WTC11 (cell line): ENCODE measurements around the gene TRIM25. TPM values are rescaled to one million over a fixed set of nuclear protein-coding genes. Genes with fewer than 3 reads are reported as not detected.

Experiments used
- ATAC-seq: fragments of 200-7000 bp; cut with Tn5 transposase; 2 replicates; pipeline ENCODE4 v1.10.0; 2021; ENCODE audit warnings: mild to moderate bottlenecking, moderate library complexity
- CTCF ChIA-PET: fragments of 300-600 bp; sonication (Branson Sonifier 250); formaldehyde crosslinking; loops from one replicate; lab custom pipeline; 2021; ENCODE audit warnings: antibody characterized with exemption; lab: Charles Lee
- POLR2A ChIA-PET: fragments of 350-600 bp; sonication (Branson Sonifier 250); formaldehyde crosslinking; loops from one replicate; lab custom pipeline; 2021; ENCODE audit warnings: antibody characterized with exemption; lab: Charles Lee
- DNase-seq: peaks from one replicate; pipeline ENCODE4 v3.0.0; 2021; ENCODE audit warnings: low spot score
- H3K27ac Mint-ChIP-seq: 2 replicates; pipeline ENCODE4 v1.8.0; 2021; ENCODE audit warnings: mixed read lengths
- H3K27me3 Mint-ChIP-seq: 2 replicates; pipeline ENCODE4 v1.8.0; 2021; ENCODE audit warnings: low read depth, mild to moderate bottlenecking, moderate library complexity, mixed read lengths
- H3K36me3 Mint-ChIP-seq: 2 replicates; pipeline ENCODE4 v1.8.0; 2021; ENCODE audit warnings: mixed read lengths
- H3K4me1 Mint-ChIP-seq: 2 replicates; pipeline ENCODE4 v1.8.0; 2022; ENCODE audit warnings: mixed read lengths
- H3K4me3 Mint-ChIP-seq: 2 replicates; pipeline ENCODE4 v1.8.0; 2021; ENCODE audit warnings: mild to moderate bottlenecking, moderate library complexity, mixed read lengths
- H3K9me3 Mint-ChIP-seq: 2 replicates; pipeline ENCODE4 v1.8.0; 2021; ENCODE audit warnings: mixed read lengths
- ETV6 ChIP-seq: sonication (generic); formaldehyde crosslinking; IDR thresholded peaks from 2 replicates; pipeline ENCODE4 v1.8.1; 2022; ENCODE audit warnings: mild to moderate bottlenecking, missing genetic modification reagents
- HMGXB4 ChIP-seq: sonication (generic); formaldehyde crosslinking; IDR thresholded peaks from 2 replicates; pipeline ENCODE4 v1.8.1; 2023; ENCODE audit warnings: mild to moderate bottlenecking, moderate library complexity, missing genetic modification reagents
- JAZF1 ChIP-seq: fragments of 250-450 bp; sonication (Bioruptor Pico); IDR thresholded peaks from 2 replicates; pipeline ENCODE4 v1.9.0; 2021; ENCODE audit warnings: moderate library complexity, mild to moderate bottlenecking, inconsistent platforms
- MXD4 ChIP-seq: fragments of 250-450 bp; sonication (Bioruptor Pico); IDR thresholded peaks from 2 replicates; pipeline ENCODE4 v1.8.0; 2021; ENCODE audit warnings: mild to moderate bottlenecking, moderate library complexity, borderline replicate concordance
- NFATC4 ChIP-seq: fragments of 250-450 bp; sonication (Bioruptor Pico); IDR thresholded peaks from 2 replicates; pipeline ENCODE4 v1.9.0; 2021; ENCODE audit warnings: mild to moderate bottlenecking
- NFYB ChIP-seq: sonication (generic); formaldehyde crosslinking; conservative IDR thresholded peaks from 2 replicates; pipeline ENCODE4 v1.8.0; 2022; ENCODE audit warnings: low read depth, missing genetic modification reagents
- NR1H2 ChIP-seq: sonication (generic); formaldehyde crosslinking; IDR thresholded peaks from 2 replicates; pipeline ENCODE4 v1.9.0; 2021; ENCODE audit warnings: mild to moderate bottlenecking, moderate library complexity, missing genetic modification reagents
- NR2C2 ChIP-seq: sonication (generic); formaldehyde crosslinking; IDR thresholded peaks from 2 replicates; pipeline ENCODE4 v1.8.0; 2022; ENCODE audit warnings: mild to moderate bottlenecking, missing genetic modification reagents
- PRDM15 ChIP-seq: sonication (generic); formaldehyde crosslinking; IDR thresholded peaks from 2 replicates; pipeline ENCODE4 v1.8.0; 2022; ENCODE audit warnings: missing genetic modification reagents
- SMAD3 ChIP-seq: sonication (generic); formaldehyde crosslinking; IDR thresholded peaks from 2 replicates; pipeline ENCODE4 v1.8.0; 2022; ENCODE audit warnings: missing genetic modification reagents, mild to moderate bottlenecking, borderline replicate concordance
- SP1 ChIP-seq: sonication (generic); formaldehyde crosslinking; conservative IDR thresholded peaks from 2 replicates; pipeline ENCODE4 v1.8.1; 2022; ENCODE audit warnings: missing genetic modification reagents
- ZNF317 ChIP-seq: sonication (generic); formaldehyde crosslinking; IDR thresholded peaks from 2 replicates; pipeline ENCODE4 v1.8.1; 2023; ENCODE audit warnings: low read depth, mild to moderate bottlenecking, moderate library complexity, missing genetic modification reagents, borderline replicate concordance
- ZNF425 ChIP-seq: fragments of 250-450 bp; sonication (Bioruptor Pico); conservative IDR thresholded peaks from 2 replicates; pipeline ENCODE4 v1.9.0; 2021; ENCODE audit warnings: mild to moderate bottlenecking
- total RNA-seq: library from RNA; stranded (reverse); gene quantifications from 3 replicates; pipeline ENCODE4 v1.2.3, GENCODE V29; 2021
- TF ChIP-seq, protein P1 (sequence below): sonication (generic); formaldehyde crosslinking; IDR thresholded peaks from 2 replicates; pipeline ENCODE4 v1.8.1; 2023; ENCODE audit warnings: mild to moderate bottlenecking, missing genetic modification reagents
- TF ChIP-seq, protein P2 (sequence below): sonication (generic); formaldehyde crosslinking; IDR thresholded peaks from 2 replicates; pipeline ENCODE4 v1.8.0; 2022; ENCODE audit warnings: mild to moderate bottlenecking, missing genetic modification reagents
- TF ChIP-seq, protein P3 (sequence below): sonication (generic); formaldehyde crosslinking; IDR thresholded peaks from 2 replicates; pipeline ENCODE4 v1.8.0; 2022; ENCODE audit warnings: mild to moderate bottlenecking, missing genetic modification reagents

TRIM25 gene
- total RNA-seq, 1 experiment from 2014 or later: 49.0 TPM

DNA sequence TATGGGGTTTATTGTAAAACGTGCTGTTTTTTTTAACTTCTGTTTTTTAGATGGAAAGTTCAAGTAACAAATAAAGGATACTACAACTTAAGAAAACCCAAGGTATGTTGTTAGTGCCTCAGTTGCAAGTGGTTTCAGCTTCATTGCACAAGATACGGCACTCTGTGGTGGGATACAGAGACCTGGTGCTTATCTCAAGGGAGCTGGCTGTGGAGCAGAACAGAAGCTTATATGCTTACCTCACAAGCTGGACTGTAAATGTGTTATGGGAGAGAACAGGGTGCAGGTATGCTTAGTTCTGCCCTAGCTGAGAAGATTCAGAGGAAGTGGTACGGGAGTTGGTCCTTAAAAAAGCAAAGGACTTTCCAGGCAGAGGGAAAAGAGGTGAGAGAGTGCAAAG is 64.7 kb downstream of the TRIM25 start:
- Mint-ChIP-seq H3K4me1 (no peaks in the 10 kb centered on the region), H3K27ac (no peak overlapping the region), H3K27me3 (no peaks in the 10 kb centered on the region), H3K36me3 (peaks cover 15% of the 10 kb centered on the region), H3K9me3 (no peaks in the 10 kb centered on the region), H3K4me3 (no peak overlapping the region)
- ATAC-seq (no peak), DNase-seq (no peak)
- TF ChIP-seq JAZF1 (CRISPR knock-in tag) (no peak), SP1 (CRISPR knock-in tag) (no peak), MXD4 (CRISPR knock-in tag) (no peak), NFYB (CRISPR knock-in tag) (no peak), NFATC4 (CRISPR knock-in tag) (no peak), PRDM15 (CRISPR knock-in tag) (no peak)
- TF ChIP-seq, protein P1, sequence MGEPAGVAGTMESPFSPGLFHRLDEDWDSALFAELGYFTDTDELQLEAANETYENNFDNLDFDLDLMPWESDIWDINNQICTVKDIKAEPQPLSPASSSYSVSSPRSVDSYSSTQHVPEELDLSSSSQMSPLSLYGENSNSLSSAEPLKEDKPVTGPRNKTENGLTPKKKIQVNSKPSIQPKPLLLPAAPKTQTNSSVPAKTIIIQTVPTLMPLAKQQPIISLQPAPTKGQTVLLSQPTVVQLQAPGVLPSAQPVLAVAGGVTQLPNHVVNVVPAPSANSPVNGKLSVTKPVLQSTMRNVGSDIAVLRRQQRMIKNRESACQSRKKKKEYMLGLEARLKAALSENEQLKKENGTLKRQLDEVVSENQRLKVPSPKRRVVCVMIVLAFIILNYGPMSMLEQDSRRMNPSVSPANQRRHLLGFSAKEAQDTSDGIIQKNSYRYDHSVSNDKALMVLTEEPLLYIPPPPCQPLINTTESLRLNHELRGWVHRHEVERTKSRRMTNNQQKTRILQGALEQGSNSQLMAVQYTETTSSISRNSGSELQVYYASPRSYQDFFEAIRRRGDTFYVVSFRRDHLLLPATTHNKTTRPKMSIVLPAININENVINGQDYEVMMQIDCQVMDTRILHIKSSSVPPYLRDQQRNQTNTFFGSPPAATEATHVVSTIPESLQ (CRISPR knock-in tag): no peak
- TF ChIP-seq, protein P2, sequence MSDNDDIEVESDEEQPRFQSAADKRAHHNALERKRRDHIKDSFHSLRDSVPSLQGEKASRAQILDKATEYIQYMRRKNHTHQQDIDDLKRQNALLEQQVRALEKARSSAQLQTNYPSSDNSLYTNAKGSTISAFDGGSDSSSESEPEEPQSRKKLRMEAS: no peak
- ChIA-PET CTCF (no interaction called here), POLR2A (no interaction called here)

- TF ChIP-seq NR1H2 (CRISPR knock-in tag) (no peak), ETV6 (no peak), NR2C2 (CRISPR knock-in tag) (no peak), HMGXB4 (CRISPR knock-in tag) (no peak), SMAD3 (CRISPR knock-in tag) (no peak), ZNF317 (CRISPR knock-in tag) (no peak), ZNF425 (CRISPR knock-in tag) (no peak)
- TF ChIP-seq, protein P3, sequence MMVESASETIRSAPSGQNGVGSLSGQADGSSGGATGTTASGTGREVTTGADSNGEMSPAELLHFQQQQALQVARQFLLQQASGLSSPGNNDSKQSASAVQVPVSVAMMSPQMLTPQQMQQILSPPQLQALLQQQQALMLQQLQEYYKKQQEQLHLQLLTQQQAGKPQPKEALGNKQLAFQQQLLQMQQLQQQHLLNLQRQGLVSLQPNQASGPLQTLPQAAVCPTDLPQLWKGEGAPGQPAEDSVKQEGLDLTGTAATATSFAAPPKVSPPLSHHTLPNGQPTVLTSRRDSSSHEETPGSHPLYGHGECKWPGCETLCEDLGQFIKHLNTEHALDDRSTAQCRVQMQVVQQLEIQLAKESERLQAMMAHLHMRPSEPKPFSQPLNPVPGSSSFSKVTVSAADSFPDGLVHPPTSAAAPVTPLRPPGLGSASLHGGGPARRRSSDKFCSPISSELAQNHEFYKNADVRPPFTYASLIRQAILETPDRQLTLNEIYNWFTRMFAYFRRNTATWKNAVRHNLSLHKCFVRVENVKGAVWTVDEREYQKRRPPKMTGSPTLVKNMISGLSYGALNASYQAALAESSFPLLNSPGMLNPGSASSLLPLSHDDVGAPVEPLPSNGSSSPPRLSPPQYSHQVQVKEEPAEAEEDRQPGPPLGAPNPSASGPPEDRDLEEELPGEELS (CRISPR knock-in tag): no peak
- TF ChIP-seq, protein P2: no peak
- Mint-ChIP-seq H3K27ac (no peak overlapping the region), H3K4me3 (no peak overlapping the region), H3K9me3 (no peaks in the 10 kb centered on the region), H3K4me1 (no peaks in the 10 kb centered on the region), H3K36me3 (peaks cover 15% of the 10 kb centered on the region), H3K27me3 (no peaks in the 10 kb centered on the region)
- DNase-seq: no peak
- no peak for ATAC-seq
- ChIA-PET POLR2A (no interaction called here), CTCF (no interaction called here)
Observed at GRCh38 chr17:56847106-56847505, 66.7 kb downstream of the TRIM25 start.
